Measurements from ENCODE around the gene ARMH2. TPM values are rescaled to one million over a fixed set of nuclear protein-coding genes. Genes with fewer than 3 reads are reported as not detected.

Gene ARMH2
- under 1 TPM; 0.28 to 0.41 TPM for total RNA-seq

DNA sequence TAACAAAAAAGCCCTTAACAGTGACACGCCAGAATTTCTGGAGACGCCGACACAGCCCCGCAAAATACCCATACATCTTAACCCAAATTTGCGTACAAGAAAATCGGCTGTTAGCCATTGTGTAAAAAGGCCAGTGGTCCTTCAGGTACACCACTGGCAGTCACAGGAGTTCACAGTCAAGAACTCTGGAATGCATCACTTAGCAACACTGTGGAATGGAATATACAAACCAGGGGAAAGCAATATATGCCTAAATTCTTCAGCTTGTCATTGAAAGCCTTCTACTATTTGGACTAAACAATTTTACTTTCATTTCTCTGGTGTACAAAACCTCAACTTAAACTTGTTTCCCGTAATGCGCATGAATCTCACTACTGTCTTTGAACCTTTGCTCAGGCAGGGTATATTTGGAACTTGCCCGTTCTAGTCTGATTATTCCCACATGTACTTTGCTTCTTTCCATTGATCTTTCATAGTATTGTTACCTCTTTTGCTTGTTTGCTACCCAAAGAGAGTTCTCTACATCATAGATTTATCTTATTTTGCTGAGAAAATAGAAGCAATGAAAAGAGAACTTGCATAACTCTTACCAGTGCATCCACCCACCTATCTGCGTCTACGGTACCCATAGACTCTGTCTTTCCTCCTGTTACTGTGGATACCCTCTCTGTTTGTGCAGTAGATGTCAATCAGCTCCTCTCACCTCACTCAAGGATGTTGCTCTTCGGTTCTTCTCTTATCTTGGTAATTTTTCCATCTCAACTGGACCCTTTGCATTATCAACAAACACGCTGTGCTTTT is at the start of gene ARMH2:
Gene ARMH2 (minus strand): TSS at position 178 of the 801 bp plus-strand sequence. CDS start 60 bp downstream, at position 118.
- no peak within 1 kb of the TSS for H3K27ac Mint-ChIP-seq
- DNase-seq, result no peak
- CTCF ChIA-PET, result no interaction called here
- no peak for ATAC-seq
- no peaks in the 10 kb centered on the region for H3K4me1 Mint-ChIP-seq
- H3K9me3 Mint-ChIP-seq (ENCODE audit: low read depth), result no peaks in the 10 kb centered on the region
- H3K4me3 Mint-ChIP-seq, result no peak within 1 kb of the TSS
- peaks cover 12% of the 10 kb centered on the region for H3K36me3 Mint-ChIP-seq
- H3K27me3 Mint-ChIP-seq, result no peaks in the 10 kb centered on the region

DNA sequence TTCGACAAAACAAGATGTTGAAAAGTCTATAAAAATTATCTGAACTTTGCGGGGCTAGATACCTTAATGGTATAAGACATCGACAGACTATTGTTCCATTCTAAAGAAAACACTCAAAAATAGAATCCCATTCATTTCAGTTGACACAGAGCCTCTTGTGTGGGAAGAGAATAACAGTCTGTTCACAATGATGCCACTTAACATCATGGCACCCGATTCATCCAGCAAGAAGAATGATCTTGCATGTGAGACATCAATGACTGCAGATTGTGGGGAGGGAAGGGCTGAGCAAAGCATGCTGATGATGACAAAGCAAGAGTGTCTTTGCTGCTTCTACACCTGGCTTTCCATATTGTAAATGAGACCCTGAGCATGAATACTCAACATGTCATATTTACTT is 49.7 kb upstream of the ARMH2 start:
- CTCF ChIA-PET, result interaction anchor here (1.1 kb wide), 1 partner anchor 10 kb away, joined by 3 read pairs; no protein-coding TSS in a partner anchor
- H3K4me3 Mint-ChIP-seq, result no peak overlapping the region
- ATAC-seq (no peak), DNase-seq (no peak)
- H3K36me3 Mint-ChIP-seq, result peaks cover 75% of the 10 kb centered on the region
- H3K9me3 Mint-ChIP-seq (ENCODE audit: low read depth), result no peaks in the 10 kb centered on the region
- no peaks in the 10 kb centered on the region for H3K27me3 Mint-ChIP-seq
- H3K27ac Mint-ChIP-seq, result no peak overlapping the region
- no peaks in the 10 kb centered on the region for H3K4me1 Mint-ChIP-seq

DNA sequence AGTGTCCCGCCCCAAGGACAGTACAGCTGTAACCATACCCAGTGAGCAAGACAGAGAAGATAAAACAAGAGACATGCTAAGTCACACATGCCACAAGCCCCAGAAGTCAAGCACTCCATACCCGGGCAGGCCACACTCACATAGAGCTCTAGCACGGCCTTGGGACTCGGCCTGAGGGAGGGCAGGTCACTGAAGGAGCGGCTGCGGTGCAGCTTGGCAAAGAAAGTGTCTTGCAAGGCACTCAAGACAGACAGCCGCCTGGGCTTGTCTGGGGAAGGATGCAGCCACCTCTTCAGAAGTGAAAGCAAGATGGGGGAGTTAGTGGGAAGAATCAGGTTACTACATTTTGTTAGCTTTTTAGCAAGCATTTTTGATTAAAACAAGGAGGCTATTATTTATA is 48.7 kb upstream of the ARMH2 start:
- ATAC-seq, result no peak
- no peak overlapping the region for H3K4me3 Mint-ChIP-seq
- no peaks in the 10 kb centered on the region for H3K4me1 Mint-ChIP-seq
- peaks cover 75% of the 10 kb centered on the region for H3K36me3 Mint-ChIP-seq
- H3K9me3 Mint-ChIP-seq (ENCODE audit: low read depth), result no peaks in the 10 kb centered on the region
- H3K27me3 Mint-ChIP-seq, result no peaks in the 10 kb centered on the region
- DNase-seq, result no peak
- CTCF ChIA-PET, result interaction anchor here (0.7 to 3.5 kb wide), 3 partner anchors 9 to 224 kb away, joined by 3 to 9 read pairs (median 6); no protein-coding TSS in a partner anchor
- no peak overlapping the region for H3K27ac Mint-ChIP-seq

DNA sequence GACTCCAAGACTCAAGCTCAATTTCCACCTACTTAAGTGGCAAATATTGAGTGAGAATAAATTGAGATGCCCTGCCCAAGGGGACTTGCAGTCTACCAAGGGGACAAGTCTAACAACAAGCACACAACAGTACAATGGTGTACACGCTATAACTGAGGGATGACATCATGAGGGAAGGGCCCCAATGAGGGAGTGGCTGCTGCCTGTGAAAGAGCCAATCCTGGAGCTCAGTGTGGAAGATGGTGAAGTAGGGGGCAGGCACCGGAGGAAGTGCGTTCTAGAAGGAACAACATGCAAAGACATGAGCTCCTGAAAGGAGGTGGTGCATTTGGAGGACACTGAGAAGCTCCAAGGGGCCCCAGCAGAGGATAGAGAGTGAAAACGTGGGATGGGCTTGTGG is 46.9 kb upstream of the ARMH2 start:
- ATAC-seq, result no peak

DNA sequence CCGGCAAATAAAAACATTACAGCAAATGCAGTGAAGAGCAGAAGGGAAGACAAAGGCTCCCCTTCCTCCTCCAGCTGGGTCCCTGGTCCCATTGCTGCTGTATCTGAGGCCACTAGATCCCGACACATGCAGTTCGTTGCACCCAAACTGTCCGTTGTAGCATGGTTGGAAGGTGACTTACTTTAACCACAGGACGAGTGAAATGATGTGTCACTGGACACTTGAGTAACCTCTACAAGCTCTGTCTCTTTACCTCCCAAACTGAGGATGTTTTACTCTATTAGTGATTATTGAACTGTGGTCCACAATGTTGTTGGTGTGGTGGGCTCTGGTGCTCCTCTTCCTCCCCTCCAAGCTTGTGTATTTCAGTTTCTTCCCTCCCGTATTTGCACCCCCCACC is 46.2 kb upstream of the ARMH2 start:
- H3K9me3 Mint-ChIP-seq (ENCODE audit: low read depth), result no peaks in the 10 kb centered on the region
- peaks cover 74% of the 10 kb centered on the region for H3K36me3 Mint-ChIP-seq
- CTCF ChIA-PET, result interaction anchor here (1.3 to 3.5 kb wide), 4 partner anchors 12 to 173 kb away, joined by 4 to 9 read pairs (median 6); no protein-coding TSS in a partner anchor
- no peaks in the 10 kb centered on the region for H3K27me3 Mint-ChIP-seq
- no peak for ATAC-seq
- peaks cover 10% of the 10 kb centered on the region for H3K4me1 Mint-ChIP-seq
- no peak for DNase-seq
- no peak overlapping the region for H3K27ac Mint-ChIP-seq
- H3K4me3 Mint-ChIP-seq, result no peak overlapping the region

More for the DNA sequence above, 46.9 kb upstream of the ARMH2 start:
- CTCF ChIA-PET, result interaction anchor here (1.3 to 3.5 kb wide), 3 partner anchors 11 to 172 kb away, joined by 4 to 9 read pairs (median 9); no protein-coding TSS in a partner anchor
- Mint-ChIP-seq H3K9me3 (ENCODE audit: low read depth) (no peaks in the 10 kb centered on the region), H3K27me3 (no peaks in the 10 kb centered on the region), H3K4me3 (no peak overlapping the region), H3K27ac (no peak overlapping the region), H3K4me1 (peaks cover 3% of the 10 kb centered on the region), H3K36me3 (peaks cover 74% of the 10 kb centered on the region)
- no peak for DNase-seq

DNA sequence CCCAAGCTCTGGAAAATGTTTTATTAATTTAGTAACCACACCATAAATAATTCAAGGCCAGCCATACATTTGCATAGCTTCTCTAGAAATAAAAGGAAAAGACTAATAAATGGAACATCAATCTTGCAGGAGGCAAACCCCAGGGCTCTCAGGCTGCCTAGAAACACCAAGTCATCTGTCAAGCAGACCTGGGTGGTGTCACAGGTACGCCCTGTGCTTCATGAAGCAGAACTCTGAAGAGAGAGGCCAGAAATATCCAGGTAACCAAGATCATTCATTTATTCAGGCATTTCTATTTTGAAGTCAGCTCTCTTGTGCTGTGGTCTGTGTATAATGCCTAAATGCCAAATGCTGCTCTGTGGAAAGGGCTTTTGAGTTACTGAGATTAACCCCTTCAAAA is 45.3 kb upstream of the ARMH2 start:
- ATAC-seq (no peak), DNase-seq (no peak)
- H3K27me3 Mint-ChIP-seq, result no peaks in the 10 kb centered on the region
- H3K9me3 Mint-ChIP-seq (ENCODE audit: low read depth), result no peaks in the 10 kb centered on the region
- H3K27ac Mint-ChIP-seq, result no peak overlapping the region
- CTCF ChIA-PET, result interaction anchor here (0.7 to 3.5 kb wide), 5 partner anchors 9 to 227 kb away, joined by 3 to 9 read pairs (median 4); no protein-coding TSS in a partner anchor
- H3K4me1 Mint-ChIP-seq, result peaks cover 16% of the 10 kb centered on the region
- no peak overlapping the region for H3K4me3 Mint-ChIP-seq
- H3K36me3 Mint-ChIP-seq, result peaks cover 75% of the 10 kb centered on the region

DNA sequence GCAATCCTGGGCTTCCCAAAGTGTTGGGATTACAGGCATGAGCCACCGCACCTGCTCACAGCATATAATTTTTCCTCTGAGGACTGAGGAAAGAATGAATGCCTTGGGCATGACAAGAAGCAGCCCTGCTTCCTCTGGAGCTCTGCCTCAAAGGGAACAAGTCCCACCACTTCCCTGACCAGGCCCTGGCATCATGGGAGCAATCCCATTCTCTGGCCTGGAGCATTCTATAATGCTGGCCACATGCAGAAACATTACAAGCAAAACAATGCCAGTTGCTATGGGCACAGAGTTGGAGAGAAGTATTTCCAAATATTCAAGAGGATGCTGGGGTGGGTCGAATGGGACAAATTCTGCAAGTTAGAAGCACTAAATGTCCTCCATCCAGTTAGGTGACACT is 41.5 kb upstream of the ARMH2 start:
- DNase-seq, result no peak
- Mint-ChIP-seq H3K27me3 (no peaks in the 10 kb centered on the region), H3K36me3 (peaks cover 71% of the 10 kb centered on the region), H3K4me1 (peaks cover 23% of the 10 kb centered on the region), H3K27ac (no peak overlapping the region), H3K4me3 (no peak overlapping the region), H3K9me3 (ENCODE audit: low read depth) (no peaks in the 10 kb centered on the region)
- CTCF ChIA-PET, result interaction anchor here (1.3 kb wide), 1 partner anchor 17 kb away, joined by 3 read pairs; no protein-coding TSS in a partner anchor
- ATAC-seq, result no peak

DNA sequence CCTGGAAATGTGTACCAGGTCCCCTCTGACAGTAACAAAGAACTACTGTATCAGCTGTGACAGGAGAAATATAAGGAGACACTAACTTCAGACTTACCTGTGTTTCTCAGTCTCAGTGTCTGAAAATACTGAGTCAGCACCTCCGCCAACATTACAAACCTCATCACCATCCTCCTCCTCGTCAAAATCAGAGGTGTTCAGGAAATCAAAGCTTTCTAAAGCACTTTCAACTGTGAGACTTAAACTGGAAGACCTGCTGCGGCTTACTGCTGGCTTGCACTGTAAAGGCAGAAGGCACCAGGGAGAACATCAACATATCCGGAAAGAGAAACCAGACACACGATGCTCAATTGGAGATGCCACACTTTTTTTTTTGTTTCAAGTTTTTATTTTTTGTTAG is 40.3 kb upstream of the ARMH2 start:
- Mint-ChIP-seq H3K27ac (no peak overlapping the region), H3K9me3 (ENCODE audit: low read depth) (no peaks in the 10 kb centered on the region), H3K4me1 (peaks cover 33% of the 10 kb centered on the region), H3K36me3 (peaks cover 77% of the 10 kb centered on the region), H3K4me3 (no peak overlapping the region), H3K27me3 (no peaks in the 10 kb centered on the region)
- DNase-seq, result no peak
- CTCF ChIA-PET, result interaction anchor here (0.7 kb wide), 1 partner anchor 96 kb away, joined by 3 read pairs; no protein-coding TSS in a partner anchor
- no peak for ATAC-seq

DNA sequence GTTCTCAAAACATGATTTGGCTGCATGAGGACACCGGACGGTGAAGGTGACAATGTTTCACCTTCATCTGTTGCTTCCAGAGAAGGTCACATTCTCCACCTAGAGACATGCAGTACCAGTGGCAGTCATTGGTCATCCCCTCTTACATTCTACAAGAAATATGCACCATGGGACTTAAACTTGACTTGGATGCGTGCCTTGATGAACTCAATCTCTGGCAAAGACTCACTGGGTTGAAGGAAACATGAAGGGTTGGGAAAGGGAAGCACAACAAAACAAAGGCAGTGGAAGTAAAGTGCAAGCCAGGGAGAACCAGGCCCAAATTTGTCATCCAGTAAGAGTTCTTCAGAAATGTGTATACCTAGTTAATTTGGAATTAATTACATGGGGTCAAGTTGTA is 39.4 kb upstream of the ARMH2 start:
- no peaks in the 10 kb centered on the region for H3K27me3 Mint-ChIP-seq
- no peak overlapping the region for H3K4me3 Mint-ChIP-seq
- peaks cover 78% of the 10 kb centered on the region for H3K36me3 Mint-ChIP-seq
- CTCF ChIA-PET, result no interaction called here
- ATAC-seq (no peak), DNase-seq (no peak)
- no peaks in the 10 kb centered on the region for H3K9me3 Mint-ChIP-seq (ENCODE audit: low read depth)
- no peak overlapping the region for H3K27ac Mint-ChIP-seq
- H3K4me1 Mint-ChIP-seq, result peaks cover 37% of the 10 kb centered on the region

DNA sequence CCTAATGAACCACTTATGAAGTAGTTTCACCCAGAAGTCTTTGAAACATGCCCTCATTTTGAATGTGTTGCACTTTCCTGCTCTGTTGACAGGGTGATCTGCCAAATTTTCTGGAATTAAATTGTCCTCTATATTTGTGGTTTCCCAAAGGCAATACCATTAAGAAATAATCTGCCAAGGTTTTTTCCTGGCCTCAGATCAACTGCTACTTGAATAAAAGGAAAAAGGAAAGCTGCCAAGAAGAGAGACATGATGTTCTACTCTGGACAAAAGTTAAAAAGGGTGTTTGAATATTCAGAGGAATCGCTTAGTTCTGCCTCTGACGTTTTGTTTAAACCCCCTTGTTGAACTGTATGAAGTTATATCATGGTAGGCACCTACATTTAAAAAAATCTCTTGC is 37.4 kb upstream of the ARMH2 start:
- Mint-ChIP-seq H3K9me3 (ENCODE audit: low read depth) (no peaks in the 10 kb centered on the region), H3K4me1 (peaks cover 37% of the 10 kb centered on the region), H3K27ac (no peak overlapping the region), H3K4me3 (no peak overlapping the region), H3K36me3 (peaks cover 81% of the 10 kb centered on the region), H3K27me3 (no peaks in the 10 kb centered on the region)
- CTCF ChIA-PET, result interaction anchor here (1.4 to 1.5 kb wide), 2 partner anchors 20 to 155 kb away, joined by 3 to 6 read pairs; no protein-coding TSS in a partner anchor
- no peak for ATAC-seq
- no peak for DNase-seq

DNA sequence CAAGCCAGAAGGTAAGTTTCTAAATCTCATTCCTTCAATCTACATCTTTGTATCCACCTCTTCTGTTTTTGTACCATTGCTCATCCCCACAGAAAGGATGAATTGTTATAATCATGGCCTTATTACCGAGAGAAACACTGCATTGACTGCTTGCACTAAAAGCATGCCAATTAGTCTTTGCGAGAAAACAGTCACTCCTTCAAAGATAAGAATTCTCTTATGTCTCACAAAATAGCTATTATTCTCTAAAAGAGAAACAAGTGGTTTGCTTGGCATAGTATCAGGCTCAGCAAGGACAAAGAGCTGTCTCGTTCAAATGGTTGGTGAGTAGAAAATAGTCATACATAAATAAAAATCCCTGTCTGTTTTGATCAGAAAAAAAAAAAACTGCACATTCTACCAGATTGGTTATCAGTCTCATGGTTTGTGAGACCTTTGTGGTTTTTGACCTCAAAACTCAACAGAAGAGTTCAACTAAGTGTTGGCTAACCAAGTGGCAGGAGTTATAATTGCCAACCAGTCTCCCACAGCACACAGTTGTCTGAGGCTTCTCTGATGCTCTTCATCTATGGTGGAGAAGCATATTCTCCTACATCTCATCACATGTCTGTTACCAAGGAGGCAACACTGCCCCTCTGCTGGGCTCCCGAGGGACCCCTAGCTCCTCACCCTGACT is 35.1 kb upstream of the ARMH2 start:
- no peaks in the 10 kb centered on the region for H3K9me3 Mint-ChIP-seq (ENCODE audit: low read depth)
- peaks cover 75% of the 10 kb centered on the region for H3K36me3 Mint-ChIP-seq
- DNase-seq, result no peak
- ATAC-seq, result no peak
- no peak overlapping the region for H3K4me3 Mint-ChIP-seq
- H3K27ac Mint-ChIP-seq, result no peak overlapping the region
- H3K4me1 Mint-ChIP-seq, result peaks cover 20% of the 10 kb centered on the region
- no peaks in the 10 kb centered on the region for H3K27me3 Mint-ChIP-seq
- CTCF ChIA-PET, result no interaction called here

DNA sequence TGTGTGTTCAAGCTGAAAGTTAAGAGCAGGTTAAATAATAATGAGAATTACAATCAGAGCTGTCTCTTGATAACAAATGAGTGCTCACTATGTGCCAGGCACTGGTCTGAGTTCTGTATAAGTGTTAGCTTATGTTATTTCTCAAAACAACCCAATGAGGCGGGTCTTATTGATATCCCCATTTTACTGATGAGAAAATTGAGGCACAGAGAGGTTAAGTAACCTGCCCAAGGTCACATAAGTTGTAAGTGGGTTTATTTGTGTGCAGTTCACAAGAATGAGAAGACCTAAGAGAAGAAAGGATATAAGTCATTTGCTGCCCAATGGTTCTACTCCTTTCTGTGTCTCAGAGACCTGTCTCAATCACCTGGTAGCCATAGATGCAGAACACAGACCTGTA is 34.1 kb upstream of the ARMH2 start:
- Mint-ChIP-seq H3K4me3 (no peak overlapping the region), H3K27ac (no peak overlapping the region), H3K36me3 (peaks cover 75% of the 10 kb centered on the region), H3K27me3 (no peaks in the 10 kb centered on the region), H3K4me1 (peaks cover 20% of the 10 kb centered on the region), H3K9me3 (ENCODE audit: low read depth) (no peaks in the 10 kb centered on the region)
- ATAC-seq (no peak), DNase-seq (no peak)
- CTCF ChIA-PET, result no interaction called here

DNA sequence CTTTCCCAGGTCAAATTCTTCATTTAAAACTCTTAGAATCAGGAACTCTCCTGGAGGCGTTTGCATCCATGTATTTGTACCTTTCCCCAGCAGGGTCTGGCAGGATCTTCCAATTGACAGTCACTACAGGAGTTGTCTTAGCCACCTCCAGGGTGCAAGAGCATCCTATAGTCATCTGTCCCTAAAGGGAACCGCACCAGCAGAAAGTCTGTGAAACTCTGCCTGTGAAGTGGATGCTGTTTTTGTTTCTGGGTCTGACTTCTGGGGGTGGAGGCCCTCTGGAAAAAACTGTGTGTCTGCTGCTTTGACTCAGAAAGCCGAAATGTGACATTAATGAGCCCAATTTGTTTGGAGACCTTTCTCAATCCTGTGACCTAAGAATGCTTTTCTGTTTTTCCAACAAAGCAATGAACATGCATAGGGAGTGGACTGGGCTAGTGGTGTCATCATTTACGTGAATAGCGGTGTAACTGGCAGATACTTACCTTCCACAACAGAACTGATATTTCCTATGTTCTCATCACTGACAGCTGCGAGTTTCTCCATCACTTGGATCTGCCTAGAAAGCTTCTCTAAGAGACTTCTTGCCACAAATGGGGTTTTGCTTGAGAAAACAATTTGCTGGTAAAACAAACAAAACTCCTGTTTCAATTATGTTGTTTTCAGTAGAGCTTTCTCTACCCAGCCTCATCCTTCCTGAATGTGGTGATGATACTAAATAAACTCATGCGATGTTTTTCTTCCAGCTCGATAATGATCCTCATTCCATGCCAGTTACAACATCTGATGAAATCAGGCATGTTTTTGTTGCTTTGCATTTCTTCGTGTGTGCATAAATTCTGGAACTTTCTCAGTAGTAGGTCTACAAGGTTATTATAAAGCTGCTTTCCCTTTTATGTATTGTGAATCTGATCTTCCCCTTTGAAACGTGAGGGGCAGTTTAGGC is 33.3 kb upstream of the ARMH2 start:
- CTCF ChIA-PET, result no interaction called here
- Mint-ChIP-seq H3K27me3 (no peaks in the 10 kb centered on the region), H3K4me3 (no peak overlapping the region), H3K36me3 (peaks cover 80% of the 10 kb centered on the region), H3K27ac (no peak overlapping the region), H3K9me3 (ENCODE audit: low read depth) (no peaks in the 10 kb centered on the region), H3K4me1 (peaks cover 20% of the 10 kb centered on the region)
- ATAC-seq (no peak), DNase-seq (no peak)
